PFSK-1 (cell line): ENCODE results near the gene PDK2.

Experiments
- POLR2AphosphoS5 ChIP-seq: IDR thresholded peaks from 2 replicates; pipeline ENCODE4 v1.6.1; 2012; ENCODE audit warnings: low read depth, mild to moderate bottlenecking, control low read depth, low read length, moderate library complexity
- REST ChIP-seq, 2 experiments: IDR thresholded peaks; 2 replicates each; pipeline versions ENCODE4 v1.6.1 to v1.8.0; 2011 to 2012; ENCODE audit warnings: low read depth in 2 of 2, low read length in 2 of 2, control low read depth in 1 of 2, inconsistent platforms in 1 of 2, mild to moderate bottlenecking in 1 of 2, moderate library complexity in 1 of 2; ENCODE audit not compliant: insufficient read depth in 1 of 2

GRCh38 chr17:50114849-50115357 is 19.8 kb downstream of the PDK2 start:
- TF ChIP-seq POLR2AphosphoS5 (no peak), REST (IDR thresholded peaks at IDR 0.05; ENCODE audit: insufficient read depth in 1 of 2, low read depth in 2 of 2, low read length in 2 of 2) (no peak)
